ENCODE data around the gene GAL3ST3. TPM values are rescaled to one million over a fixed set of nuclear protein-coding genes. Genes with fewer than 3 reads are reported as not detected.
"Not testable (repeated sequence)": the region's sequence is repeated elsewhere in the genome, so short reads cannot be mapped to it uniquely, and the experiment has no call there.

GAL3ST3 gene
- polyA plus RNA-seq, 6 donors from 2014 or later, result not detected

DNA sequence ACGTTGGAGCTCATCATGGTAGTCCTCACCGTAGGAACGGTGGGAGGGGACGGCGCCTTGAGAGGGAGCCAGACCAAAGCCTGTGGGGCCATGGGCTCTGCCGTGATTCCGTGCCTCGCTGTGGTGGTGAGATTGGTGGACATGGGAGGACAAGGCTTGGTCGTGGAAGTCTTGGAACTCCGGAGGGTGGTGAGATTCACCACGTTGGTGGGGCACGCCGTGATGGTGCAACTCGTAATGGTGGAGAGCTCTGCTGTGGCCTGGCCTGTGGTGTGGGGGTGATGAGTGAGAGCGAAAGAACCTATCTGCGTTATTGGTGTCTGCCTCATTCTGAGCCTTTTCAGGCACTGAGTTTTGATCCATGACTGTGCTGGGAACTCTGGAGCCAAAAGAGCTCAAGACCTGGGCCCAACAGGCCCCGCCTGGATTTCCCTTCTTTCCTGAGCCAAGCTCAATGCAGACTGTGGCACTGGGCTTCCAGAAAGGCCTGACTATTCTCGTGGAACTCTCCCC is 22.9 kb downstream of the GAL3ST3 start, which contains the start of gene CATSPER1:
CATSPER1 (minus strand) TSS at position 463 of the 513 bp plus-strand sequence; CDS start at position 363, 100 bp downstream.
- peak within 1 kb of the TSS in 1 of 6 donors; percentile 18 for H3K27ac Mint-ChIP-seq
- H3K9me3 Mint-ChIP-seq, result no peaks in the 10 kb centered on the region
- H3K36me3 Mint-ChIP-seq, result no peaks in the 10 kb centered on the region
- DNase-seq, result no peak
- H3K27me3 Mint-ChIP-seq, result peaks cover 4 to 31% (median 17%) of the 10 kb centered on the region in 3 donors
- ATAC-seq (ENCODE audit: low read depth in 2 of 2), result no peak
- peaks cover 5 to 12% (median 8%) of the 10 kb centered on the region in 3 donors for H3K4me1 Mint-ChIP-seq
- H3K4me3 Mint-ChIP-seq, result no peak within 1 kb of the TSS

DNA sequence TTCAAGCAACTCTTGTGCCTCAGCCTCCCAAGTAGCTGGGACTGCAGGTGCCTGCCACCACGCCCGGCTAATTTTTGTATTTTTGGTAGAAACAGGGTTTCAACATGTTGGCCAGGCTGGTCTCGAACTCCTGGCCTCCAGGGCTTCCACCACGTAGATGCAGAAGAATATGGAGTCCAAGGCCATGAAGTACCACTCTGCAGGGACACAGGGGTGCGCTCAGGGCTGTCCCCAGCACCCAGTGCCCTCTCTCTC is 25.8 kb downstream of the GAL3ST3 start:
- peaks cover 4 to 32% (median 17%) of the 10 kb centered on the region in 3 donors for H3K27me3 Mint-ChIP-seq
- not testable (repeated sequence) for ATAC-seq (ENCODE audit: low read depth in 2 of 2); DNase-seq

DNA sequence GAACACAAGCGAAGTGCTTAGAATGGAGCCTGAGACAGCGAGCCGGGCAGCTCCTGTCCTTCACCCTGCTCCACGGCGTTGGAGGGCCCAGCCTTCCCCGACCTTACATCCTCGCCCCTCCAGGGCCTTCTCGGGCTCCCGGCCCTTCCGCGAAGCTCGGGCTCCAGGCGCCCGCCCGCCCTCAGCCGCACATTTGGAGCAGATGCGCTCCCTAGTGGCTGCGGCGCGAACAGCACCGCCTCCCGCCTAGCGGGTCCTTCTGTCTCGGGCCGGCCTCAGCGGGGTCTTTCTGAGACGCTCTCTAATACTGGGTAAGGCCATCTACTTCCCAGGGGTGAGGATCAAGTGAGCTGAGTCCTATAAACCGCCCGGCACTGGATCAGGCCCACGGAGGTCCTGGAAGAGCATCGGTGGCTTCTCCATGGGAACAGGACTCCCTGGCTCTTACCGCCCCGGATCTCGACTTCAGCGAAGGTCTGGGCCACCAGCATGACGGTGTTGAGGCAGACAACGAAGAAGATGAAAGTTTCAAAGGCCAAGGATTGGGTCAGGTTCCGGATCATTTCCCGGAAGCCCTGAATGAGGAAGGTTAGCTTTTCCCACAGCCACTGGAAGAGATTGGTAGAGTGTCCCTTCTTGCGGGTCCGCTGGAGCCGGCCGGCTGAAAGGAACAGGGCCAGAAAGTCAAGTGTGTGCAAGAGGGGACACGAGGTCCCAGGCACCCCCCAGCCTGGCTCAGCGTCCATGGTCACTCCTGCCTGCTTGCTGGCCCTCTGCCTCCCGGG is 26.4 kb downstream of the GAL3ST3 start:
- peak; percentile 71 for DNase-seq
- H3K27me3 Mint-ChIP-seq, result peaks cover 4 to 28% (median 17%) of the 10 kb centered on the region in 3 donors
- H3K36me3 Mint-ChIP-seq, result no peaks in the 10 kb centered on the region
- peaks cover 10 to 17% (median 10%) of the 10 kb centered on the region in 3 donors for H3K4me1 Mint-ChIP-seq
- H3K4me3 Mint-ChIP-seq, result peak overlapping the region in 5 of 8 donors; percentile 4 to 64 (median 32)
- peak; percentile 93 for ATAC-seq (ENCODE audit: low read depth in 2 of 2)
- no peaks in the 10 kb centered on the region for H3K9me3 Mint-ChIP-seq
- peak overlapping the region in 3 of 6 donors; percentile 38 to 94 (median 47) for H3K27ac Mint-ChIP-seq

More for the DNA sequence above, 25.8 kb downstream of the GAL3ST3 start:
- H3K4me3 Mint-ChIP-seq, H3K36me3 Mint-ChIP-seq, H3K27ac Mint-ChIP-seq, H3K9me3 Mint-ChIP-seq: not testable (repeated sequence)
- H3K4me1 Mint-ChIP-seq, result peaks cover 10 to 17% (median 10%) of the 10 kb centered on the region in 3 donors

DNA sequence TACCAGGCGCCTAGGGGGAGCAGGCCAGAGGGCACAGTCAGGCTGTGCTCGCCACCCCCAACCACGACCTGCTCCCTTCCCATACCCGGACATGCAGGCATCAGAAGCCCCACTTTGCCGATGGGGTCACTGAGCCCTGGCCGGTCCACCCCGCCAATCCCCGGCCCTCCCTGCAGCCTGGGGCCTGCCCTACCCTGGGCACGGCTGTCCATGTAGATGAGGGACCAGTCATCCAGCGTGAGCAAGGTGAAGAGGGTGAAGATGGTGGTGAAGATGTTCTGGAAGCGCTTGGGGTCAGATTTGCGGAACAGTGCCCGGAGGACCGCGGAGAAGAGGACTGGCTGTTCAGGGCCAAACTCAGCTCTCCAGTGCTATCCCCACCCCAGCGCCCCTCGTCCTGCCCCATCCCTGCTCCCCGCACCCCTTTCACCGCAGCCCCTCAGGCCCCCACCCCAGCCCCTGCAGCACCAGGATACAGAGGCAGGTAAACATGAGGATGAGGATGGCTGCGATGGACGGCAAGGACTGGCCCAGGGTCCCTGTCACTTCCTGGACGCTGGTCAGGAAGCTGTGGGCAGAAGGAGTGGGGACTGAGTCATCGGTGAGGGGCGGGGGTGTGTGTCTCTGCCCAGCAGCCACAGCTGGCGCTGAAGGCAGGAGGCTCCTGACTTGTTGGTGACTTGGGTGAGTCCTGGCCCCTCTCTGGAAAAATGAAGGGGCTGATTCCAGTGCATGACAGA is 28.2 kb downstream of the GAL3ST3 start:
- Mint-ChIP-seq H3K4me3 (no peak overlapping the region), H3K36me3 (no peaks in the 10 kb centered on the region), H3K4me1 (peaks cover 10 to 17% (median 10%) of the 10 kb centered on the region in 3 donors), H3K27ac (no peak overlapping the region), H3K9me3 (no peaks in the 10 kb centered on the region), H3K27me3 (peaks cover 4 to 26% (median 17%) of the 10 kb centered on the region in 3 donors)
- ATAC-seq (ENCODE audit: low read depth in 2 of 2), result no peak
- no peak for DNase-seq

- Mint-ChIP-seq H3K27ac (no peak overlapping the region), H3K27me3 (peaks cover 4 to 20% (median 17%) of the 10 kb centered on the region in 3 donors), H3K4me3 (peak overlapping the region in 1 of 8 donors; percentile 70), H3K4me1 (peaks cover 10 to 17% (median 10%) of the 10 kb centered on the region in 3 donors), H3K36me3 (no peaks in the 10 kb centered on the region), H3K9me3 (no peaks in the 10 kb centered on the region)
- DNase-seq, result no peak
- no peak for ATAC-seq (ENCODE audit: low read depth in 2 of 2)
Observed at GRCh38 chr11:66020212-66020611, 28.7 kb downstream of the GAL3ST3 start.

DNA sequence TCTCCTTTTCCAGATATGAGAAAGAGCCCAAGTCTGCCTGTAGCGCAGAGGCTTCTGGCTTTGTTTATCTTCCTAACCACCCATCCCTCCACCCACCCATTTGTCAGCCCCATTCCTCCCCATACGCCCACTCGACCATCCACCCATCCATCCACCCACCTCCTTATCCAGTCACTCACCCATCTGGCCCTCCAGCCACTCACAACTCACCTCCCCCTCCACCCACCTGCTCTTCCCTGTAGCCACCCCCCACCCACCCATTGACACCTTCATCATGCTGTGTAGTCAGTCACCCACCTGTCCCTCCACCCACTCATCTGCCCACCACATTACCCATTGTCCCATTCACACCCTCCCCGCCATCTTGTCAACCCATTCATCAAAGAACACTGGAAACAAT is 31.6 kb downstream of the GAL3ST3 start:
- no peaks in the 10 kb centered on the region for H3K36me3 Mint-ChIP-seq
- ATAC-seq (ENCODE audit: low read depth in 2 of 2), result no peak

GRCh38 chr11:66016793-66017177 is 32.2 kb downstream of the GAL3ST3 start:
- H3K27me3 Mint-ChIP-seq, result peaks cover 0 to 32% (median 8%) of the 10 kb centered on the region in 3 donors
- H3K27ac Mint-ChIP-seq, result no peak overlapping the region
- no peaks in the 10 kb centered on the region for H3K9me3 Mint-ChIP-seq
- peaks cover 4 to 6% (median 5%) of the 10 kb centered on the region in 3 donors for H3K4me1 Mint-ChIP-seq
- no peak overlapping the region for H3K4me3 Mint-ChIP-seq
- ATAC-seq (ENCODE audit: low read depth in 2 of 2) (no peak), DNase-seq (no peak)
- H3K36me3 Mint-ChIP-seq, result no peaks in the 10 kb centered on the region

More for the DNA sequence above, 31.6 kb downstream of the GAL3ST3 start:
- Mint-ChIP-seq H3K4me1 (peaks cover 5 to 11% (median 5%) of the 10 kb centered on the region in 3 donors), H3K27ac (no peak overlapping the region), H3K4me3 (no peak overlapping the region), H3K27me3 (peaks cover 0 to 29% (median 8%) of the 10 kb centered on the region in 3 donors), H3K9me3 (no peaks in the 10 kb centered on the region)
- no peak for DNase-seq

GRCh38 chr11:66015936-66016792 is 32.8 kb downstream of the GAL3ST3 start:
- peaks cover 4 to 5% (median 5%) of the 10 kb centered on the region in 3 donors for H3K4me1 Mint-ChIP-seq
- no peak for DNase-seq
- peaks cover 0 to 32% (median 8%) of the 10 kb centered on the region in 3 donors for H3K27me3 Mint-ChIP-seq
- no peaks in the 10 kb centered on the region for H3K9me3 Mint-ChIP-seq
- H3K27ac Mint-ChIP-seq, result no peak overlapping the region
- no peak for ATAC-seq (ENCODE audit: low read depth in 2 of 2)
- no peak overlapping the region for H3K4me3 Mint-ChIP-seq
- H3K36me3 Mint-ChIP-seq, result no peaks in the 10 kb centered on the region

DNA sequence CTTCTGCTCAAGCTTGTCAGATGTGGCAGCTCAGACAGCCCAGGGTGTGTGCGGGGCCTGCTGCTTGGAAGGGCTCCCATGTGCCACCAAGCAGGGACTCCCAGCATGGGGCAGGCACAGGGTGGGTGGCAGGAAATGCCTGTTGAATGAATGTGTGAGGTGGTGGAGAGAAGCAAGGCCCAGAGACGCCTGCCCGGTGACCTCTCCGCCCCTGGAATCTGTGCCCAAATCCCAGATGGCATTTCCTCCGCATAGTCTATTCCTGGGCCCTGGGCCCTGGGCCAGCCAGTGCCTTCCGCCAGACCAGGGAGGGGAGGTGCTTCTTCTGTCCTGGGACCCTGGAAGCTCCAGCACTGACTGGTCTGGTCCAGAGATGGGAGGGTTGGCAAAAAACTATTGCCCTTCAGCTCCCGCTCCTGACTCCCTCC is 33.5 kb downstream of the GAL3ST3 start:
- Mint-ChIP-seq H3K27me3 (peaks cover 0 to 32% (median 9%) of the 10 kb centered on the region in 3 donors), H3K27ac (no peak overlapping the region), H3K36me3 (no peaks in the 10 kb centered on the region), H3K9me3 (no peaks in the 10 kb centered on the region), H3K4me3 (no peak overlapping the region), H3K4me1 (peaks cover 4 to 5% (median 5%) of the 10 kb centered on the region in 3 donors)
- no peak for DNase-seq
- ATAC-seq (ENCODE audit: low read depth in 2 of 2), result no peak

- peaks cover 0 to 6% (median 0%) of the 10 kb centered on the region in 3 donors for H3K4me1 Mint-ChIP-seq
- H3K36me3 Mint-ChIP-seq, result no peaks in the 10 kb centered on the region
- peaks cover 0 to 27% (median 14%) of the 10 kb centered on the region in 3 donors for H3K27me3 Mint-ChIP-seq
- H3K27ac Mint-ChIP-seq, result no peak overlapping the region
- DNase-seq (no peak), ATAC-seq (ENCODE audit: low read depth in 2 of 2) (no peak)
- H3K4me3 Mint-ChIP-seq, result no peak overlapping the region
- no peaks in the 10 kb centered on the region for H3K9me3 Mint-ChIP-seq
Observed at GRCh38 chr11:66014804-66015453, 34.0 kb downstream of the GAL3ST3 start.

- H3K27me3 Mint-ChIP-seq, result peaks cover 0 to 27% (median 14%) of the 10 kb centered on the region in 3 donors
- no peak overlapping the region for H3K27ac Mint-ChIP-seq
- no peak overlapping the region for H3K4me3 Mint-ChIP-seq
- no peaks in the 10 kb centered on the region for H3K9me3 Mint-ChIP-seq
- DNase-seq, result no peak
- H3K36me3 Mint-ChIP-seq, result no peaks in the 10 kb centered on the region
- ATAC-seq (ENCODE audit: low read depth in 2 of 2), result no peak
- H3K4me1 Mint-ChIP-seq, result peaks cover 0 to 6% (median 0%) of the 10 kb centered on the region in 3 donors
Observed at GRCh38 chr11:66013762-66014100, 35.2 kb downstream of the GAL3ST3 start.

DNA sequence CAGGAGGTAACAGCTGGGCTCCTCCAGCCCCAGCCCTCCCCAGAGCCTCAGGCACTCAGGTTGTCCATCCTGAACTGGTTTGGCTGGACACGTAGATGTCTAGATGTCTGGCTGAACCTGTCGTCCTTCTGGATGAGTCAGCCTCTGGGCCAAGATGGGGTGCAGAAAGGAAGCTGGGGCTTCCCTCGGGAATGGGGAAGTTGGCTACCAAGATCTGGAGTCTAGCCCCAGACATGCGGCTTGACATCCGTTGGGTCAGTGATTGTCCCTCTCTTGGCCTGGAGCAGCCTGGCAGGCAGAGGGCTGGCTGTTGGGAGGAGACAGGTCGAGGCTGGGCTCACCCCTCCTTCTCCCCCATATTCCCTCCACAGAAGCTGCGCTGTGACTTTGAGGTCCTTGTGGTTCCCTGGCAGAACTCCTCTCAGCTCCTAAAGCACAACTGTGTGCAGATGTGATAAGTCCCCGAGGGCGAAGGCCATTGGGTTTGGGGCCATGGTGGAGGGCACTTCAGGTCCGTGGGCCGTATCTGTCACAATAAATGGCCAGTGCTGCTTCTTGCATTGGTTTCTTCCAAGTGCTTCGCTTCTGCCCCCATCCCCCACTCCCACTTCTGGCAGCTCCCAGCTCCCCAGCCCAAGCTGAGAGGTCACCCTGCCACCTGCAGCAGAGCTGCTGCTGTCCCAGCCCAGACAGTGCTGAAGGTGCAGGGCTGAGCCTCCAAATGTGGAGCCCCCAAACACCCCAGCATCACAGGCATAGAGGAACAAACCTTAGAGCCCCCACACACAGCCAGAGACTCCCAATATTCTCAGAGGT is 35.8 kb downstream of the GAL3ST3 start:
- no peak overlapping the region for H3K27ac Mint-ChIP-seq

More for the DNA sequence above, 35.8 kb downstream of the GAL3ST3 start:
- H3K9me3 Mint-ChIP-seq, result no peaks in the 10 kb centered on the region
- ATAC-seq (ENCODE audit: low read depth in 2 of 2) (no peak), DNase-seq (no peak)
- H3K4me3 Mint-ChIP-seq, result peak overlapping the region in 1 of 8 donors; percentile 20
- peaks cover 0 to 6% (median 0%) of the 10 kb centered on the region in 3 donors for H3K4me1 Mint-ChIP-seq
- peaks cover 0 to 27% (median 14%) of the 10 kb centered on the region in 3 donors for H3K27me3 Mint-ChIP-seq
- no peaks in the 10 kb centered on the region for H3K36me3 Mint-ChIP-seq

Data from naive B cell (primary cell).